GM12878 (cell line): ENCODE data around the gene NUDT3. TPM values are rescaled to one million over a fixed set of nuclear protein-coding genes. Genes with fewer than 3 reads are reported as not detected.

Experiments
- ATF7 ChIP-seq: fragments of 450-650 bp; IDR thresholded peaks from 2 replicates; pipeline ENCODE4 v1.6.1; 2016; ENCODE audit warnings: low read depth, mild to moderate bottlenecking
- BCL3 ChIP-seq: IDR thresholded peaks from 2 replicates; pipeline ENCODE4 v1.6.1; 2011; ENCODE audit warnings: borderline replicate concordance, low read depth, mild to moderate bottlenecking, moderate library complexity, low read length; ENCODE audit not compliant: insufficient read depth, poor library complexity, severe bottlenecking
- BHLHE40 ChIP-seq, 2 experiments: fragments of 450-650 bp in 1 of 2; IDR thresholded peaks; 2 replicates each; pipeline ENCODE4 v1.6.1; 2011 to 2017; ENCODE audit warnings: low read depth in 2 of 2, borderline replicate concordance in 1 of 2, improper control_type of control experiment in 1 of 2, low read length in 1 of 2, mild to moderate bottlenecking in 1 of 2
- EED ChIP-seq: sonication (generic); IDR thresholded peaks from 2 replicates; pipeline ENCODE4 v1.6.1; 2016; ENCODE audit warnings: antibody characterized with exemption, low read depth
- IKZF2 ChIP-seq, 2 experiments: fragments of 450-650 bp; IDR thresholded peaks; 2 replicates each; pipeline ENCODE4 v1.6.1; 2017; ENCODE audit warnings: mild to moderate bottlenecking in 2 of 2, moderate library complexity in 2 of 2
- IRF4 ChIP-seq: IDR thresholded peaks from 2 replicates; pipeline ENCODE4 v1.6.1; 2011; ENCODE audit warnings: low read depth, low read length
- IRF5 ChIP-seq: fragments of 450-650 bp; IDR thresholded peaks from 2 replicates; pipeline ENCODE4 v1.6.1; 2017; ENCODE audit warnings: borderline replicate concordance
- JUND ChIP-seq: IDR thresholded peaks from 2 replicates; pipeline ENCODE4 v1.6.1; 2012; ENCODE audit warnings: low read depth, mild to moderate bottlenecking, low read length, improper control_type of control experiment, moderate library complexity
- MEF2B ChIP-seq: fragments of 450-650 bp; IDR thresholded peaks from 2 replicates; pipeline ENCODE4 v1.6.1; 2018; ENCODE audit warnings: mild to moderate bottlenecking, moderate library complexity; ENCODE audit not compliant: partially characterized antibody, poor library complexity, severe bottlenecking
- MTA2 ChIP-seq: fragments of 450-650 bp; IDR thresholded peaks from 2 replicates; pipeline ENCODE4 v1.6.1; 2016; ENCODE audit warnings: low read depth, mild to moderate bottlenecking, moderate library complexity
- NFIC ChIP-seq: IDR thresholded peaks from 2 replicates; pipeline ENCODE4 v1.6.1; 2012; ENCODE audit warnings: low read depth, mild to moderate bottlenecking, inconsistent platforms, low read length, moderate library complexity
- PAX5 ChIP-seq: IDR thresholded peaks from 2 replicates; pipeline ENCODE4 v1.6.1; 2011; ENCODE audit warnings: low read depth, low read length, borderline replicate concordance
- PAX8 ChIP-seq: fragments of 450-650 bp; IDR thresholded peaks from 2 replicates; pipeline ENCODE4 v1.6.1; 2017; ENCODE audit warnings: mild to moderate bottlenecking, moderate library complexity
- POU2F2 ChIP-seq: IDR thresholded peaks from 3 replicates; pipeline ENCODE4 v1.6.1; 2011; ENCODE audit warnings: low read depth, mild to moderate bottlenecking, low read length, borderline replicate concordance
- RAD51 ChIP-seq: fragments of 450-650 bp; IDR thresholded peaks from 2 replicates; pipeline ENCODE4 v1.6.1; 2016; ENCODE audit warnings: moderate library complexity, mild to moderate bottlenecking, inconsistent platforms
- RBBP5 ChIP-seq: fragments of 200-600 bp; sonication (generic); conservative IDR thresholded peaks from 2 replicates; pipeline ENCODE4 v1.6.1; 2016
- RUNX3 ChIP-seq: IDR thresholded peaks from 2 replicates; pipeline ENCODE4 v1.6.1; 2012; ENCODE audit warnings: low read length, inconsistent platforms
- SPI1 ChIP-seq: IDR thresholded peaks from 2 replicates; pipeline ENCODE4 v1.6.1; 2011; ENCODE audit warnings: low read depth, mild to moderate bottlenecking, low read length, moderate library complexity, borderline replicate concordance; ENCODE audit not compliant: insufficient read depth
- SREBF1 ChIP-seq: IDR thresholded peaks from 2 replicates; pipeline ENCODE4 v1.6.1; 2012; ENCODE audit warnings: mild to moderate bottlenecking, low read length
- SRF ChIP-seq, 2 experiments: IDR thresholded peaks; 2 replicates each; pipeline ENCODE4 v1.6.1; 2011; ENCODE audit warnings: low read depth in 2 of 2, low read length in 2 of 2, mild to moderate bottlenecking in 1 of 2, moderate library complexity in 1 of 2
- TARDBP ChIP-seq: IDR thresholded peaks from 2 replicates; pipeline ENCODE4 v1.6.1; 2016; ENCODE audit warnings: borderline replicate concordance
- USF2 ChIP-seq: IDR thresholded peaks from 2 replicates; pipeline ENCODE4 v1.6.1; 2011; ENCODE audit warnings: low read depth, low read length, improper control_type of control experiment, borderline replicate concordance
- WRNIP1 ChIP-seq: IDR thresholded peaks from 2 replicates; pipeline ENCODE4 v1.6.1; 2011; ENCODE audit warnings: low read depth, low read length, improper control_type of control experiment, borderline replicate concordance
- ZNF24 ChIP-seq: fragments of 450-650 bp; IDR thresholded peaks from 2 replicates; pipeline ENCODE4 v1.6.1; 2017; ENCODE audit warnings: antibody characterized with exemption, mild to moderate bottlenecking
- ZNF592 ChIP-seq: fragments of 450-650 bp; IDR thresholded peaks from 2 replicates; pipeline ENCODE4 v1.6.1; 2017; ENCODE audit warnings: mild to moderate bottlenecking, moderate library complexity
- ZZZ3 ChIP-seq: IDR thresholded peaks from 2 replicates; pipeline ENCODE4 v1.6.1; 2011; ENCODE audit warnings: low read depth; ENCODE audit not compliant: control insufficient read depth, insufficient read length
- polyA plus RNA-seq, 11 experiments: library from polyadenylated mRNA; depleted of rRNA in 4 of 11; unstranded in 6 of 11; stranded (reverse) in 5 of 11; fragments of >200 nt; fragmentation: Nextera tagmentation in 4 of 11; fragmentation: Illumina TruSeq in 1 of 11; extraction: Ambion mirVana in 4 of 11; extraction: Trizol in 1 of 11; gene quantifications; 1 replicate in 1 of 11; 2 replicates in 10 of 11; pipeline versions ENCODE4 v1.2.1 to v1.2.3, GENCODE V29; 2011 to 2016; ENCODE audit warnings: inconsistent platforms in 2 of 11, missing spikeins in 2 of 11, low read depth in 1 of 11
- total RNA-seq, 4 experiments: library from RNA; depleted of rRNA in 3 of 4; stranded (reverse); fragments of >200 nt in 3 of 4; fragmentation: Illumina TruSeq in 1 of 4; extraction: Trizol in 1 of 4; gene quantifications; 2 replicates each; pipeline versions ENCODE4 v1.2.1 to v1.2.3, GENCODE V29; 2013 to 2021

Gene NUDT3
- total and polyA plus RNA-seq, 10 of the 15 experiments (the other 5 are each of a cell fraction or from before 2014, with no cell fraction given): 2.4 to 32.3 (median 25.5) TPM

GRCh38 chr6:34315780-34316179 is 76.7 kb downstream of the NUDT3 start (continued):
- peak; percentile 77; the same call in 1 of the 2 replicates for TF ChIP-seq ZNF592
- no peak for TF ChIP-seq IRF5
- no peak for TF ChIP-seq ZNF24
- peak; percentile 53; the same call in 1 of the 2 replicates for TF ChIP-seq USF2
- TF ChIP-seq RAD51: peak; percentile 86
- no peak for TF ChIP-seq PAX8
- TF ChIP-seq NFIC: peak; percentile 74
- TF ChIP-seq EED: peak; percentile 81
- TF ChIP-seq IKZF2 (IDR thresholded peaks at IDR 0.05): peak; percentile 85 to 88
- TF ChIP-seq POU2F2: 0 out of 3 replicates have a peak, but pooled peaks have one; percentile 29
- no peak for TF ChIP-seq BHLHE40 (IDR thresholded peaks at IDR 0.05; ENCODE audit: borderline replicate concordance in 1 of 2, low read depth in 2 of 2, low read length in 1 of 2)
- no peak for TF ChIP-seq PAX5
- TF ChIP-seq WRNIP1: no peak
- TF ChIP-seq MTA2: peak; percentile 38
- TF ChIP-seq SREBF1: no peak
- TF ChIP-seq SPI1: peak; percentile 97
- no peak for TF ChIP-seq IRF4
- no peak for TF ChIP-seq JUND
- TF ChIP-seq RBBP5: no peak
- TF ChIP-seq TARDBP: no peak
- no peak for TF ChIP-seq BCL3
- TF ChIP-seq ZZZ3: no peak
- TF ChIP-seq ATF7: peak; percentile 80
- peak; percentile 53 for TF ChIP-seq MEF2B
- peak; percentile 93 for TF ChIP-seq RUNX3
- TF ChIP-seq SRF (IDR thresholded peaks at IDR 0.05; ENCODE audit: low read depth in 2 of 2, low read length in 2 of 2): no peak
